GM12878 (cell line): ENCODE results near the gene HMGN4. TPM values are rescaled to one million over a fixed set of nuclear protein-coding genes. Genes with fewer than 3 reads are reported as not detected.
A peak's percentile ranks its signal among the peaks of the same experiment; 100 is the strongest.

Experiments used
- ASH2L ChIP-seq: fragments of 300-600, 200-600 bp; sonication (generic); IDR thresholded peaks from 2 replicates; pipeline ENCODE4 v1.6.1; 2017; ENCODE audit warnings: low read depth, mild to moderate bottlenecking, borderline replicate concordance
- BMI1 ChIP-seq: fragments of 450-650 bp; IDR thresholded peaks from 2 replicates; pipeline ENCODE4 v1.6.1; 2016; ENCODE audit warnings: mild to moderate bottlenecking, moderate library complexity, borderline replicate concordance
- CBFB ChIP-seq: IDR thresholded peaks from 2 replicates; pipeline ENCODE4 v1.6.1; 2016; ENCODE audit warnings: antibody characterized with exemption, low read depth
- CHD2 ChIP-seq: IDR thresholded peaks from 2 replicates; pipeline ENCODE4 v1.6.1; 2011; ENCODE audit warnings: low read depth, low read length, improper control_type of control experiment, borderline replicate concordance
- IRF4 ChIP-seq: IDR thresholded peaks from 2 replicates; pipeline ENCODE4 v1.6.1; 2011; ENCODE audit warnings: low read depth, low read length
- KAT2A ChIP-seq: conservative IDR thresholded peaks from 2 replicates; pipeline ENCODE4 v1.6.1; 2011; ENCODE audit warnings: low read depth, low read length; ENCODE audit not compliant: control insufficient read depth
- MTA2 ChIP-seq: fragments of 450-650 bp; IDR thresholded peaks from 2 replicates; pipeline ENCODE4 v1.6.1; 2016; ENCODE audit warnings: low read depth, mild to moderate bottlenecking, moderate library complexity
- MYB ChIP-seq: fragments of 150-350 bp; IDR thresholded peaks from 2 replicates; pipeline ENCODE4 v1.6.1; 2014; ENCODE audit warnings: mild to moderate bottlenecking, low read depth, low read length, borderline replicate concordance
- NFIC ChIP-seq: IDR thresholded peaks from 2 replicates; pipeline ENCODE4 v1.6.1; 2012; ENCODE audit warnings: low read depth, mild to moderate bottlenecking, inconsistent platforms, low read length, moderate library complexity
- NR2C2 ChIP-seq: IDR thresholded peaks from 2 replicates; pipeline ENCODE4 v1.6.1; 2011; ENCODE audit warnings: borderline replicate concordance, low read depth; ENCODE audit not compliant: control insufficient read depth, insufficient read length
- POLR2AphosphoS2 ChIP-seq: IDR thresholded peaks from 2 replicates; pipeline ENCODE4 v1.6.1; 2011; ENCODE audit warnings: low read depth, mild to moderate bottlenecking, low read length, improper control_type of control experiment, moderate library complexity
- SIN3A ChIP-seq: IDR thresholded peaks from 2 replicates; pipeline ENCODE4 v1.6.1; 2012; ENCODE audit warnings: low read depth, low read length, improper control_type of control experiment
- polyA plus RNA-seq, 11 experiments: library from polyadenylated mRNA; depleted of rRNA in 4 of 11; unstranded in 6 of 11; stranded (reverse) in 5 of 11; fragments of >200 nt; fragmentation: Nextera tagmentation in 4 of 11; fragmentation: Illumina TruSeq in 1 of 11; extraction: Ambion mirVana in 4 of 11; extraction: Trizol in 1 of 11; gene quantifications; 1 replicate in 1 of 11; 2 replicates in 10 of 11; pipeline versions ENCODE4 v1.2.1 to v1.2.3, GENCODE V29; 2011 to 2016; ENCODE audit warnings: inconsistent platforms in 2 of 11, missing spikeins in 2 of 11, low read depth in 1 of 11
- total RNA-seq, 4 experiments: library from RNA; depleted of rRNA in 3 of 4; stranded (reverse); fragments of >200 nt in 3 of 4; fragmentation: Illumina TruSeq in 1 of 4; extraction: Trizol in 1 of 4; gene quantifications; 2 replicates each; pipeline versions ENCODE4 v1.2.1 to v1.2.3, GENCODE V29; 2013 to 2021
- TF ChIP-seq, protein P1 (sequence below): IDR thresholded peaks from 2 replicates; pipeline ENCODE4 v1.6.1; 2011; ENCODE audit warnings: borderline replicate concordance, low read depth, mild to moderate bottlenecking, moderate library complexity, mixed read lengths, low read length; ENCODE audit not compliant: insufficient read depth; ENCODE audit errors: extremely low read length
- TF ChIP-seq, protein P2 (sequence below): fragments of 450-650 bp; IDR thresholded peaks from 2 replicates; pipeline ENCODE4 v1.6.1; 2017; ENCODE audit warnings: borderline replicate concordance
- TF ChIP-seq, protein P3 (sequence below): IDR thresholded peaks from 2 replicates; pipeline ENCODE4 v1.6.1; 2012; ENCODE audit warnings: low read depth, low read length, improper control_type of control experiment
- TF ChIP-seq, protein P4 (sequence below): fragments of 450-650 bp; IDR thresholded peaks from 2 replicates; pipeline ENCODE4 v1.6.1; 2017; ENCODE audit warnings: mild to moderate bottlenecking, moderate library complexity
- TF ChIP-seq, protein P5 (sequence below), 3 experiments: IDR thresholded peaks in 2 of 3; conservative IDR thresholded peaks in 1 of 3; 2 replicates each; pipeline ENCODE4 v1.5.1; 2011; ENCODE audit warnings: low read depth in 3 of 3, low read length in 3 of 3, mild to moderate bottlenecking in 3 of 3, control low read depth in 2 of 3, moderate library complexity in 2 of 3, inconsistent platforms in 1 of 3, mixed read lengths in 1 of 3; ENCODE audit not compliant: control insufficient read depth in 2 of 3, insufficient read depth in 1 of 3; ENCODE audit errors: extremely low read depth in 1 of 3
- TF ChIP-seq, protein P6 (sequence below): fragments of 450-650 bp; IDR thresholded peaks from 2 replicates; pipeline ENCODE4 v1.6.1; 2017; ENCODE audit warnings: mild to moderate bottlenecking

The HMGN4 gene
- total and polyA plus RNA-seq, 10 of the 15 experiments (the other 5 are each of a cell fraction or from before 2014, with no cell fraction given), result 26.7 to 99.1 (median 76.7) TPM

DNA sequence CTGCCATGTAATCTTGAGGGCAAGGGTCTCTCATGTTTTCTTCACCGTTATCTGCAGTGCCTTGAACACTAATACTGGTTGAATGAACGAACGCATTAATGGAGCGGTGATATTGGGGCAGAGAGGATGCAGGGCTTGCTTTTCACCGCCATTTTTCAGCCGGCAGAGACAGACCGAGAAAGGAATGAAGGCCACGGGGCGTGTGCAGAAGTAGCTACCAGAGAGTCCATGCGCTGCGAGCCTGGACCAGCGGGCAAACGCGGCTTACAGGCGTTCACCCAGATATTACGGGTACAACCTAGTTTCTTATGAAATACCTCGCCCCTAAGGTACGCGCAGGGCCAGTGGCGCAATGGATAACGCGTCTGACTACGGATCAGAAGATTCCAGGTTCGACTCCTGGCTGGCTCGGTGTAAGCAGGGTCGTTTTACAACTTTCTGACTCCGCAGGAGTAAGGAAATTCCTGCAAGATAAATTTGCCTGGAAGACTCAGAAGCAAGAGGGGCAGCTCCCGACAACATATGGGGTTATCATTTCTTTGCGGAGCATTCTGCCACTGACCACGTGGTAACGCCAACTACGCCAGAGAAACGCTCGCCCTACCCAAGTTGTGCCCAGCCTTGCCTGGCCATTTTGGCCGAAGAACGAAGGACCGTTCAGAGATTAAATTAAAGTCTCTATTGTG, 863 bp upstream of the HMGN4 start (continued):
- TF ChIP-seq NR2C2 (no peak), POLR2AphosphoS2 (no peak), CBFB (no peak), MTA2 (peak; percentile 43), IRF4 (peak; percentile 37; the same call in 1 of the 2 replicates), CHD2 (no peak; the same call in 1 of the 2 replicates), SIN3A (peak; percentile 54; the same call in 1 of the 2 replicates), ASH2L (0 out of 2 replicates have a peak, but pooled peaks have one; percentile 20), KAT2A (no peak), NFIC (no peak; the same call in 1 of the 2 replicates), MYB (no peak), BMI1 (no peak)
- TF ChIP-seq, protein P1, sequence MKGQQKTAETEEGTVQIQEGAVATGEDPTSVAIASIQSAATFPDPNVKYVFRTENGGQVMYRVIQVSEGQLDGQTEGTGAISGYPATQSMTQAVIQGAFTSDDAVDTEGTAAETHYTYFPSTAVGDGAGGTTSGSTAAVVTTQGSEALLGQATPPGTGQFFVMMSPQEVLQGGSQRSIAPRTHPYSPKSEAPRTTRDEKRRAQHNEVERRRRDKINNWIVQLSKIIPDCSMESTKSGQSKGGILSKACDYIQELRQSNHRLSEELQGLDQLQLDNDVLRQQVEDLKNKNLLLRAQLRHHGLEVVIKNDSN, result peak; percentile 70
- TF ChIP-seq, protein P2, sequence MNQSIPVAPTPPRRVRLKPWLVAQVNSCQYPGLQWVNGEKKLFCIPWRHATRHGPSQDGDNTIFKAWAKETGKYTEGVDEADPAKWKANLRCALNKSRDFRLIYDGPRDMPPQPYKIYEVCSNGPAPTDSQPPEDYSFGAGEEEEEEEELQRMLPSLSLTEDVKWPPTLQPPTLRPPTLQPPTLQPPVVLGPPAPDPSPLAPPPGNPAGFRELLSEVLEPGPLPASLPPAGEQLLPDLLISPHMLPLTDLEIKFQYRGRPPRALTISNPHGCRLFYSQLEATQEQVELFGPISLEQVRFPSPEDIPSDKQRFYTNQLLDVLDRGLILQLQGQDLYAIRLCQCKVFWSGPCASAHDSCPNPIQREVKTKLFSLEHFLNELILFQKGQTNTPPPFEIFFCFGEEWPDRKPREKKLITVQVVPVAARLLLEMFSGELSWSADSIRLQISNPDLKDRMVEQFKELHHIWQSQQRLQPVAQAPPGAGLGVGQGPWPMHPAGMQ, result no peak
- TF ChIP-seq, protein P3, sequence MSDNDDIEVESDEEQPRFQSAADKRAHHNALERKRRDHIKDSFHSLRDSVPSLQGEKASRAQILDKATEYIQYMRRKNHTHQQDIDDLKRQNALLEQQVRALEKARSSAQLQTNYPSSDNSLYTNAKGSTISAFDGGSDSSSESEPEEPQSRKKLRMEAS, result peak; percentile 40; the same call in 1 of the 2 replicates
- TF ChIP-seq, protein P4, sequence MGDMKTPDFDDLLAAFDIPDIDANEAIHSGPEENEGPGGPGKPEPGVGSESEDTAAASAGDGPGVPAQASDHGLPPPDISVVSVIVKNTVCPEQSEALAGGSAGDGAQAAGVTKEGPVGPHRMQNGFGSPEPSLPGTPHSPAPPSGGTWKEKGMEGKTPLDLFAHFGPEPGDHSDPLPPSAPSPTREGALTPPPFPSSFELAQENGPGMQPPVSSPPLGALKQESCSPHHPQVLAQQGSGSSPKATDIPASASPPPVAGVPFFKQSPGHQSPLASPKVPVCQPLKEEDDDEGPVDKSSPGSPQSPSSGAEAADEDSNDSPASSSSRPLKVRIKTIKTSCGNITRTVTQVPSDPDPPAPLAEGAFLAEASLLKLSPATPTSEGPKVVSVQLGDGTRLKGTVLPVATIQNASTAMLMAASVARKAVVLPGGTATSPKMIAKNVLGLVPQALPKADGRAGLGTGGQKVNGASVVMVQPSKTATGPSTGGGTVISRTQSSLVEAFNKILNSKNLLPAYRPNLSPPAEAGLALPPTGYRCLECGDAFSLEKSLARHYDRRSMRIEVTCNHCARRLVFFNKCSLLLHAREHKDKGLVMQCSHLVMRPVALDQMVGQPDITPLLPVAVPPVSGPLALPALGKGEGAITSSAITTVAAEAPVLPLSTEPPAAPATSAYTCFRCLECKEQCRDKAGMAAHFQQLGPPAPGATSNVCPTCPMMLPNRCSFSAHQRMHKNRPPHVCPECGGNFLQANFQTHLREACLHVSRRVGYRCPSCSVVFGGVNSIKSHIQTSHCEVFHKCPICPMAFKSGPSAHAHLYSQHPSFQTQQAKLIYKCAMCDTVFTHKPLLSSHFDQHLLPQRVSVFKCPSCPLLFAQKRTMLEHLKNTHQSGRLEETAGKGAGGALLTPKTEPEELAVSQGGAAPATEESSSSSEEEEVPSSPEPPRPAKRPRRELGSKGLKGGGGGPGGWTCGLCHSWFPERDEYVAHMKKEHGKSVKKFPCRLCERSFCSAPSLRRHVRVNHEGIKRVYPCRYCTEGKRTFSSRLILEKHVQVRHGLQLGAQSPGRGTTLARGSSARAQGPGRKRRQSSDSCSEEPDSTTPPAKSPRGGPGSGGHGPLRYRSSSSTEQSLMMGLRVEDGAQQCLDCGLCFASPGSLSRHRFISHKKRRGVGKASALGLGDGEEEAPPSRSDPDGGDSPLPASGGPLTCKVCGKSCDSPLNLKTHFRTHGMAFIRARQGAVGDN, result peak; percentile 36; the same call in 1 of the 2 replicates
- TF ChIP-seq, protein P5, sequence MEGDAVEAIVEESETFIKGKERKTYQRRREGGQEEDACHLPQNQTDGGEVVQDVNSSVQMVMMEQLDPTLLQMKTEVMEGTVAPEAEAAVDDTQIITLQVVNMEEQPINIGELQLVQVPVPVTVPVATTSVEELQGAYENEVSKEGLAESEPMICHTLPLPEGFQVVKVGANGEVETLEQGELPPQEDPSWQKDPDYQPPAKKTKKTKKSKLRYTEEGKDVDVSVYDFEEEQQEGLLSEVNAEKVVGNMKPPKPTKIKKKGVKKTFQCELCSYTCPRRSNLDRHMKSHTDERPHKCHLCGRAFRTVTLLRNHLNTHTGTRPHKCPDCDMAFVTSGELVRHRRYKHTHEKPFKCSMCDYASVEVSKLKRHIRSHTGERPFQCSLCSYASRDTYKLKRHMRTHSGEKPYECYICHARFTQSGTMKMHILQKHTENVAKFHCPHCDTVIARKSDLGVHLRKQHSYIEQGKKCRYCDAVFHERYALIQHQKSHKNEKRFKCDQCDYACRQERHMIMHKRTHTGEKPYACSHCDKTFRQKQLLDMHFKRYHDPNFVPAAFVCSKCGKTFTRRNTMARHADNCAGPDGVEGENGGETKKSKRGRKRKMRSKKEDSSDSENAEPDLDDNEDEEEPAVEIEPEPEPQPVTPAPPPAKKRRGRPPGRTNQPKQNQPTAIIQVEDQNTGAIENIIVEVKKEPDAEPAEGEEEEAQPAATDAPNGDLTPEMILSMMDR (IDR thresholded peaks at IDR 0.05 in 2 of 3, conservative IDR thresholded peaks at IDR 0.05 in 1 of 3; ENCODE audit: control insufficient read depth in 2 of 3, extremely low read depth in 1 of 3, insufficient read depth in 1 of 3, low read depth in 3 of 3, low read length in 3 of 3), result no peak
- TF ChIP-seq, protein P6, sequence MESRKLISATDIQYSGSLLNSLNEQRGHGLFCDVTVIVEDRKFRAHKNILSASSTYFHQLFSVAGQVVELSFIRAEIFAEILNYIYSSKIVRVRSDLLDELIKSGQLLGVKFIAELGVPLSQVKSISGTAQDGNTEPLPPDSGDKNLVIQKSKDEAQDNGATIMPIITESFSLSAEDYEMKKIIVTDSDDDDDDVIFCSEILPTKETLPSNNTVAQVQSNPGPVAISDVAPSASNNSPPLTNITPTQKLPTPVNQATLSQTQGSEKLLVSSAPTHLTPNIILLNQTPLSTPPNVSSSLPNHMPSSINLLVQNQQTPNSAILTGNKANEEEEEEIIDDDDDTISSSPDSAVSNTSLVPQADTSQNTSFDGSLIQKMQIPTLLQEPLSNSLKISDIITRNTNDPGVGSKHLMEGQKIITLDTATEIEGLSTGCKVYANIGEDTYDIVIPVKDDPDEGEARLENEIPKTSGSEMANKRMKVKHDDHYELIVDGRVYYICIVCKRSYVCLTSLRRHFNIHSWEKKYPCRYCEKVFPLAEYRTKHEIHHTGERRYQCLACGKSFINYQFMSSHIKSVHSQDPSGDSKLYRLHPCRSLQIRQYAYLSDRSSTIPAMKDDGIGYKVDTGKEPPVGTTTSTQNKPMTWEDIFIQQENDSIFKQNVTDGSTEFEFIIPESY, result no peak
